HepG2 (cell line): ENCODE results near the gene RCOR1. TPM values are rescaled to one million over a fixed set of nuclear protein-coding genes. Genes with fewer than 3 reads are reported as not detected.

Experiments
- ASH2L ChIP-seq: fragments of 300-600, 200-600 bp; sonication (generic); IDR thresholded peaks from 2 replicates; pipeline ENCODE4 v1.7.0; 2017; ENCODE audit warnings: low read depth, mild to moderate bottlenecking, moderate library complexity, mixed read lengths, low read length; ENCODE audit not compliant: insufficient read length
- CBFB ChIP-seq: sonication (generic); formaldehyde crosslinking; IDR thresholded peaks from 2 replicates; pipeline ENCODE4 v1.4.0; 2020; ENCODE audit warnings: missing genetic modification reagents
- FUBP1 ChIP-seq: sonication (generic); formaldehyde crosslinking; IDR thresholded peaks from 2 replicates; pipeline ENCODE4 v1.5.1; 2020; ENCODE audit warnings: missing genetic modification reagents, mild to moderate bottlenecking, borderline replicate concordance
- KAT8 ChIP-seq: IDR thresholded peaks from 2 replicates; pipeline ENCODE4 v1.6.1; 2016; ENCODE audit warnings: missing genetic modification reagents, missing compliant biosample characterization
- MBD4 ChIP-seq: IDR thresholded peaks from 2 replicates; pipeline ENCODE4 v1.6.1; 2012; ENCODE audit warnings: low read length, inconsistent platforms, borderline replicate concordance
- NPAS2 ChIP-seq: sonication (generic); formaldehyde crosslinking; IDR thresholded peaks from 2 replicates; pipeline ENCODE4 v1.8.0; 2022; ENCODE audit warnings: mild to moderate bottlenecking, missing genetic modification reagents, borderline replicate concordance
- RERE ChIP-seq: IDR thresholded peaks from 2 replicates; pipeline ENCODE4 v1.6.1; 2016; ENCODE audit warnings: low read depth, missing genetic modification reagents, missing compliant biosample characterization
- SMAD3 ChIP-seq: sonication (generic); formaldehyde crosslinking; IDR thresholded peaks from 2 replicates; pipeline ENCODE4 v1.4.0; 2020; ENCODE audit warnings: missing genetic modification reagents
- TAF15 ChIP-seq: fragments of 200-400 bp; formaldehyde crosslinking; IDR thresholded peaks from one replicate; pipeline ENCODE4 v1.6.1; 2018; ENCODE audit warnings: mild to moderate bottlenecking, low read depth, low read length; ENCODE audit not compliant: poor library complexity, severe bottlenecking
- ZNF101 ChIP-seq: sonication (generic); formaldehyde crosslinking; IDR thresholded peaks from 2 replicates; pipeline ENCODE4 v1.4.0; 2020; ENCODE audit warnings: mild to moderate bottlenecking, low read depth, missing genetic modification reagents, borderline replicate concordance
- ZNF205 ChIP-seq: IDR thresholded peaks from 2 replicates; pipeline ENCODE4 v1.6.1; 2018; ENCODE audit warnings: missing biosample characterization, missing genetic modification reagents
- ZNF446 ChIP-seq: sonication (generic); formaldehyde crosslinking; IDR thresholded peaks from 2 replicates; pipeline ENCODE4 v1.5.0; 2020; ENCODE audit warnings: mild to moderate bottlenecking, missing genetic modification reagents
- ZNF564 ChIP-seq: sonication (generic); formaldehyde crosslinking; IDR thresholded peaks from 2 replicates; pipeline ENCODE4 v1.8.1; 2023; ENCODE audit warnings: mild to moderate bottlenecking, missing genetic modification reagents
- ZNF569 ChIP-seq: sonication (generic); formaldehyde crosslinking; IDR thresholded peaks from 2 replicates; pipeline ENCODE4 v1.5.0; 2020; ENCODE audit warnings: mild to moderate bottlenecking, missing genetic modification reagents, moderate library complexity, borderline replicate concordance
- ZNF75D ChIP-seq: sonication (generic); formaldehyde crosslinking; IDR thresholded peaks from 2 replicates; pipeline ENCODE4 v1.8.1; 2023; ENCODE audit warnings: missing genetic modification reagents, mild to moderate bottlenecking, borderline replicate concordance
- polyA plus RNA-seq, 8 experiments: library from polyadenylated mRNA; depleted of rRNA in 3 of 8; stranded (reverse) in 7 of 8; unstranded in 1 of 8; fragments of >200 nt; fragmentation: Illumina TruSeq in 4 of 8; extraction: Trizol in 4 of 8; gene quantifications; 2 replicates each; pipeline versions ENCODE4 v1.2.1 to v1.2.3, GENCODE V29; 2011 to 2016; ENCODE audit warnings: low read depth in 4 of 8, missing spikeins in 1 of 8, mixed read lengths in 1 of 8; ENCODE audit not compliant: insufficient read depth in 1 of 8
- total RNA-seq, 5 experiments: library from RNA; depleted of rRNA; stranded (reverse); fragments of >200 nt; fragmentation: Illumina TruSeq; extraction: Trizol; gene quantifications; 2 replicates each; pipeline ENCODE4 v1.2.3, GENCODE V29; 2016; ENCODE audit warnings: low read depth in 1 of 5
- TF ChIP-seq, protein P1 (sequence below): sonication (generic); formaldehyde crosslinking; IDR thresholded peaks from 2 replicates; pipeline ENCODE4 v1.8.0; 2022; ENCODE audit warnings: missing genetic modification reagents, mild to moderate bottlenecking, borderline replicate concordance
- TF ChIP-seq, protein P2 (sequence below): sonication (generic); formaldehyde crosslinking; IDR thresholded peaks from 2 replicates; pipeline ENCODE4 v1.9.0; 2021; ENCODE audit warnings: missing genetic modification reagents, borderline replicate concordance

Gene RCOR1
- total and polyA plus RNA-seq, 2 of the 13 experiments (the other 11 are each of a cell fraction or from before 2014, with no cell fraction given) = 10.2 to 11.1 TPM

- TF ChIP-seq, protein P1, sequence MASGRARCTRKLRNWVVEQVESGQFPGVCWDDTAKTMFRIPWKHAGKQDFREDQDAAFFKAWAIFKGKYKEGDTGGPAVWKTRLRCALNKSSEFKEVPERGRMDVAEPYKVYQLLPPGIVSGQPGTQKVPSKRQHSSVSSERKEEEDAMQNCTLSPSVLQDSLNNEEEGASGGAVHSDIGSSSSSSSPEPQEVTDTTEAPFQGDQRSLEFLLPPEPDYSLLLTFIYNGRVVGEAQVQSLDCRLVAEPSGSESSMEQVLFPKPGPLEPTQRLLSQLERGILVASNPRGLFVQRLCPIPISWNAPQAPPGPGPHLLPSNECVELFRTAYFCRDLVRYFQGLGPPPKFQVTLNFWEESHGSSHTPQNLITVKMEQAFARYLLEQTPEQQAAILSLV = no peak
- TF ChIP-seq FUBP1 (CRISPR knock-in tag) = no peak
- no peak for TF ChIP-seq ZNF564 (CRISPR knock-in tag)
- no peak for TF ChIP-seq NPAS2 (CRISPR knock-in tag)
- no peak for TF ChIP-seq ZNF75D
- TF ChIP-seq ASH2L = peak; percentile 85
- TF ChIP-seq RERE = no peak
- TF ChIP-seq ZNF446 (CRISPR knock-in tag) = peak; percentile 79; the same call in 1 of the 2 replicates
- no peak for TF ChIP-seq TAF15
- TF ChIP-seq ZNF205 (CRISPR knock-in tag) = no peak; the same call in 1 of the 2 replicates
- no peak for TF ChIP-seq ZNF101 (CRISPR knock-in tag)
- no peak for TF ChIP-seq SMAD3 (CRISPR knock-in tag)
- TF ChIP-seq, protein P2, sequence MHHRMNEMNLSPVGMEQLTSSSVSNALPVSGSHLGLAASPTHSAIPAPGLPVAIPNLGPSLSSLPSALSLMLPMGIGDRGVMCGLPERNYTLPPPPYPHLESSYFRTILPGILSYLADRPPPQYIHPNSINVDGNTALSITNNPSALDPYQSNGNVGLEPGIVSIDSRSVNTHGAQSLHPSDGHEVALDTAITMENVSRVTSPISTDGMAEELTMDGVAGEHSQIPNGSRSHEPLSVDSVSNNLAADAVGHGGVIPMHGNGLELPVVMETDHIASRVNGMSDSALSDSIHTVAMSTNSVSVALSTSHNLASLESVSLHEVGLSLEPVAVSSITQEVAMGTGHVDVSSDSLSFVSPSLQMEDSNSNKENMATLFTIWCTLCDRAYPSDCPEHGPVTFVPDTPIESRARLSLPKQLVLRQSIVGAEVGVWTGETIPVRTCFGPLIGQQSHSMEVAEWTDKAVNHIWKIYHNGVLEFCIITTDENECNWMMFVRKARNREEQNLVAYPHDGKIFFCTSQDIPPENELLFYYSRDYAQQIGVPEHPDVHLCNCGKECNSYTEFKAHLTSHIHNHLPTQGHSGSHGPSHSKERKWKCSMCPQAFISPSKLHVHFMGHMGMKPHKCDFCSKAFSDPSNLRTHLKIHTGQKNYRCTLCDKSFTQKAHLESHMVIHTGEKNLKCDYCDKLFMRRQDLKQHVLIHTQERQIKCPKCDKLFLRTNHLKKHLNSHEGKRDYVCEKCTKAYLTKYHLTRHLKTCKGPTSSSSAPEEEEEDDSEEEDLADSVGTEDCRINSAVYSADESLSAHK = no peak
- TF ChIP-seq MBD4 = no peak
- 0 out of 2 replicates have a peak, but pooled peaks have one; percentile 32 for TF ChIP-seq CBFB
- TF ChIP-seq ZNF569 (CRISPR knock-in tag) = 0 out of 2 replicates have a peak, but pooled peaks have one; percentile 10
- TF ChIP-seq KAT8 (CRISPR knock-in tag) = peak; percentile 61
Measured at GRCh38 chr14:102591944-102592762, at the start of gene RCOR1 (continued).
